Uterus (tissue), 4 donors: ENCODE measurements around the gene HOXA9. TPM values are rescaled to one million over a fixed set of nuclear protein-coding genes. Genes with fewer than 3 reads are reported as not detected.

Experiments used
- DNase-seq, 2 donors: peaks; one replicate each; pipeline ENCODE4 v3.0.0-alpha.2; 2019 to 2020
- H3K27ac ChIP-seq, 2 donors: fragments of 200-600 bp; sonication (generic); 1 replicate in 1 of 2; 2 replicates in 1 of 2; pipeline ENCODE4 v1.5.1; 2016 to 2018
- H3K27me3 ChIP-seq, 2 donors: fragments of 200-600 bp; sonication (generic); one replicate each; pipeline ENCODE4 v1.5.1; 2018 to 2019; ENCODE audit warnings: control low read depth in 1 of 2
- H3K36me3 ChIP-seq, 2 donors: fragments of 200-600 bp; sonication (generic); one replicate each; pipeline ENCODE4 v1.5.1; 2019; ENCODE audit warnings: control low read depth in 1 of 2
- H3K4me1 ChIP-seq, 2 donors: fragments of 200-600 bp; sonication (generic); one replicate each; pipeline ENCODE4 v1.5.1; 2018 to 2019; ENCODE audit warnings: control low read depth in 1 of 2
- H3K4me3 ChIP-seq, 2 donors: fragments of 200-600 bp; sonication (generic); 1 replicate in 1 of 2; 2 replicates in 1 of 2; pipeline ENCODE4 v1.5.1; 2018 to 2019; ENCODE audit warnings: mild to moderate bottlenecking in 1 of 2
- H3K9me3 ChIP-seq, 2 donors: fragments of 200-600 bp; sonication (generic); one replicate each; pipeline ENCODE4 v1.5.1; 2019; ENCODE audit warnings: control low read depth in 1 of 2
- POLR2A ChIP-seq, 2 donors: fragments of 450-650 bp; IDR thresholded peaks; one replicate each; pipeline ENCODE4 v1.6.1; 2016; ENCODE audit warnings: antibody characterized with exemption in 2 of 2, mild to moderate bottlenecking in 1 of 2, moderate library complexity in 1 of 2
- intact Hi-C: fragments of 100-400 bp; cut with DNase I; formaldehyde crosslinking; loops from one replicate; pipeline ENCODE4 v1.15.1; 2023; ENCODE audit warnings: low total_unique reads
- total RNA-seq, 4 donors: library from RNA; depleted of rRNA in 3 of 4; stranded (reverse); fragments of >200 nt in 3 of 4; gene quantifications; one replicate each; pipeline versions ENCODE4 v1.1.0 to v1.2.4, GENCODE V29; 2014 to 2023
- TF ChIP-seq, protein P1 (sequence below), 4 experiments: fragments of 200-600 bp in 2 of 4; fragments of 450-650 bp in 2 of 4; sonication (generic) in 2 of 4; IDR thresholded peaks; one replicate each; pipeline ENCODE4 v1.5.1; 2016 to 2019; ENCODE audit warnings: antibody characterized with exemption in 4 of 4, mild to moderate bottlenecking in 2 of 4, moderate library complexity in 1 of 4
- donor health status: DM: yes; HTN: yes; CAD: no.

Gene HOXA9
- total RNA-seq, 4 donors from 2014 or later, result 2.3 to 26.4 (median 22.4) TPM

GRCh38 chr7:27185854-27186667 lies 20.7 kb upstream of the HOXA9 start:
- TF ChIP-seq, protein P1, sequence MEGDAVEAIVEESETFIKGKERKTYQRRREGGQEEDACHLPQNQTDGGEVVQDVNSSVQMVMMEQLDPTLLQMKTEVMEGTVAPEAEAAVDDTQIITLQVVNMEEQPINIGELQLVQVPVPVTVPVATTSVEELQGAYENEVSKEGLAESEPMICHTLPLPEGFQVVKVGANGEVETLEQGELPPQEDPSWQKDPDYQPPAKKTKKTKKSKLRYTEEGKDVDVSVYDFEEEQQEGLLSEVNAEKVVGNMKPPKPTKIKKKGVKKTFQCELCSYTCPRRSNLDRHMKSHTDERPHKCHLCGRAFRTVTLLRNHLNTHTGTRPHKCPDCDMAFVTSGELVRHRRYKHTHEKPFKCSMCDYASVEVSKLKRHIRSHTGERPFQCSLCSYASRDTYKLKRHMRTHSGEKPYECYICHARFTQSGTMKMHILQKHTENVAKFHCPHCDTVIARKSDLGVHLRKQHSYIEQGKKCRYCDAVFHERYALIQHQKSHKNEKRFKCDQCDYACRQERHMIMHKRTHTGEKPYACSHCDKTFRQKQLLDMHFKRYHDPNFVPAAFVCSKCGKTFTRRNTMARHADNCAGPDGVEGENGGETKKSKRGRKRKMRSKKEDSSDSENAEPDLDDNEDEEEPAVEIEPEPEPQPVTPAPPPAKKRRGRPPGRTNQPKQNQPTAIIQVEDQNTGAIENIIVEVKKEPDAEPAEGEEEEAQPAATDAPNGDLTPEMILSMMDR (IDR thresholded peaks at IDR 0.05), result no peak
- TF ChIP-seq POLR2A (IDR thresholded peaks at IDR 0.05), result no peak
- Histone ChIP-seq H3K27me3 (no peaks in the 10 kb centered on the region), H3K4me3 (peak overlapping the region; percentile 56 to 79), H3K4me1 (no peaks in the 10 kb centered on the region), H3K36me3 (no peaks in the 10 kb centered on the region), H3K9me3 (no peaks in the 10 kb centered on the region), H3K27ac (peak overlapping the region; percentile 94 to 96)
- DNase-seq, result peak in 1 of 2 donors; percentile 47
- intact Hi-C loops, result loop anchor here (5.0 kb wide), 1 partner anchor 476 kb away; the partner anchor contains the start of gene HIBADH

DNA sequence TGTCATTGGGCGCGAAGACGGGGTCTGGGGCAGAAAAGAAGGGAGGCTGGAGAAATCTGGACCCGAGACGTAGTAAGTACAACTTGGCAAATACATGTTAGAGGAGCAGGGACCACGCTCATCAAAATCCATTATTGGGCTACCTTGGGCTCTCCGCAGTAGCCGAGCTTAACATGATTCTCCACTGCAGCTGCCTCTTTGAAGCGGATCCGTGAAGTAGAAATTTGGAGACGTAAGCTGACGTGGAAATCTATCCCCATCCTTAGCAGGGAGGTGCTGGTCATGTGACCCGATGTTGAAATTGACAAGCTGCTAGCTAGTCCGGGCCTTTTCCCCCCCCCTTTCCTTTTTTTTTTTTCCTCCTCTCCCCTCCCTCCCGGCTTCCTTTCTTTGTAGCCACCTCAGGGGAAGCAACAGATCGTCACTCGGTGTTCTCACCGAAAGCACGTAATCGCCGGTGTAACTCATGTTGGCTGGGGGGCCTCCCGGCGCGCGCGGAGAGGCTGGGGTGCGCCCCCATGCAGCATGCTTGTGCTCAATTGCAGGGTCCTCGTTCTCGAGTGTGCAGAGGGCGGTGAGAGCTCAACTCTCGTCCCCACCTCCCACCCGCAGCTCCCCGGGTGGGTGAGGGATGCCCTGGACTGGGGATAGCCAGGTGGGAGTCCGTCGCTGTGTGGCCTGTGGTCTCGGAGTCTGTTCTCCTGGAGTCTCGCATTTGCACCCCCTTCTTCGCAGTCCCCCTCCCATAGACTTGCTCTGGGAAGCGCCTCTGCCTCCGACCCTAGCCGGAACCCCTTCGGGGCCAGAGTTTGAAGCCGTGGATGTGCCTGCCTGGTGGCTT lies 19.9 kb upstream of the HOXA9 start, which contains the start of gene HOXA11:
Gene HOXA11, minus strand, starts transcription at position 220 of the 841 bp plus-strand sequence. Its CDS starts 88 bp downstream, at position 132.
- TF ChIP-seq, protein P1 (IDR thresholded peaks at IDR 0.05), result no peak
- TF ChIP-seq POLR2A (IDR thresholded peaks at IDR 0.05), result peak; percentile 83 to 84
- Histone ChIP-seq H3K27ac (peak within 1 kb of the TSS; percentile 94 to 96), H3K4me3 (peak within 1 kb of the TSS; percentile 56 to 79), H3K4me1 (no peaks in the 10 kb centered on the region), H3K27me3 (no peaks in the 10 kb centered on the region), H3K36me3 (no peaks in the 10 kb centered on the region), H3K9me3 (no peaks in the 10 kb centered on the region)
- DNase-seq, result peak; percentile 82 to 97
- intact Hi-C loops, result loop anchor here (5.0 kb wide), 1 partner anchor 477 kb away; the partner anchor contains the start of gene HIBADH

- no peaks in the 10 kb centered on the region for H3K27me3 ChIP-seq
- no peaks in the 10 kb centered on the region for H3K4me1 ChIP-seq
These were observed 19.1 kb upstream of the HOXA9 start for GRCh38 chr7:27184337-27185012.

DNA sequence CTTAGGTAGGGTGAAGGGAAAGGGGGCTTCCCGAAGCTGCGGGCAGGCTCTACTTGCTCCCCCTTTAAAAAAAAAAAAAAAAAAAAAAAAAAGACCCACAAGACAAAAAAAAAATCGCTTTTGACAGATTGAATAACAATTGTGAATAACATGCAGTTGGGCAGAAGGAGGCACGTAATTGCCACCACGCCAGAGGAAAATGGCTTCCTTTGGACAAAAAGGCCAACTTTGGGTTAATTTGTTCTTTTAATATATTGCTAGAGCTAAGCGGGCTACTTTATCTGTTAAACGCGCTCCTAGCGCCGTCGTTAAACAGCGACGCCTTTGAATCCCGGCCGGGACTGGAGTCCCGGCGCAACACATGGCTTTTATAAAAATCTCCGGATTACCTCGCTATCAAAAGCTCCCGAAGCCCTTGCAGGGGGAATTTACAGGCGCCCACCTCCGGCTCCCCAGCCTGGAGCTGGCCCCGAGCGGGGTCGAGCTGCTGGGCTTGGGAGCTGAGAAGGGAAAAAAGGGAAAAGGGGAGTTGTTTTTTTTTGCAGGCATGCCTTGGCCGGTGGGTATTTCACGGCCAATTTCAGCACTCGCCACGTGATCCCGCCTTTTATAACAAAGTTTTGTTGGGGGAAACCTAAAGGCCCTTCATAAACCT lies 18.5 kb upstream of the HOXA9 start:
- peak overlapping the region; percentile 94 to 96 for H3K27ac ChIP-seq
- DNase-seq, result peak; percentile 19 to 22
- TF ChIP-seq, protein P1 (IDR thresholded peaks at IDR 0.05), result no peak
- no peak for TF ChIP-seq POLR2A (IDR thresholded peaks at IDR 0.05)
- no peaks in the 10 kb centered on the region for H3K36me3 ChIP-seq
- intact Hi-C loops, result loop anchor here (5.0 kb wide), 1 partner anchor 1327 kb away; no protein-coding TSS in a partner anchor
- no peaks in the 10 kb centered on the region for H3K9me3 ChIP-seq
- no peaks in the 10 kb centered on the region for H3K4me1 ChIP-seq
- peak overlapping the region; percentile 56 to 79 for H3K4me3 ChIP-seq
- H3K27me3 ChIP-seq, result no peaks in the 10 kb centered on the region

More at GRCh38 chr7:27184337-27185012, 19.1 kb upstream of the HOXA9 start:
- DNase-seq, result peak; percentile 38 to 51
- Histone ChIP-seq H3K4me3 (peak overlapping the region; percentile 56 to 79), H3K27ac (peak overlapping the region; percentile 94 to 96), H3K9me3 (no peaks in the 10 kb centered on the region), H3K36me3 (no peaks in the 10 kb centered on the region)
- intact Hi-C loops, result loop anchor here (5.0 kb wide), 2 partner anchors 478 to 1327 kb away; partner anchors contain the start of gene HIBADH
- peak in 1 of 2 donors; percentile 9 for TF ChIP-seq POLR2A (IDR thresholded peaks at IDR 0.05)
- TF ChIP-seq, protein P1 (IDR thresholded peaks at IDR 0.05), result no peak
